ENCODE results near the gene TMEM186. TPM values are rescaled to one million over a fixed set of nuclear protein-coding genes. Genes with fewer than 3 reads are reported as not detected.

TMEM186 gene
- total and polyA plus RNA-seq, 2 of the 4 experiments (the other 2 are of a cell fraction): 5.7 to 6.8 TPM

GRCh38 chr16:8795091-8795490 lies 2.3 kb downstream of the TMEM186 start:
- Histone ChIP-seq H3K4me2 (ENCODE audit: low read depth, low read length) (no peak overlapping the region), H4K8ac (ENCODE audit: low read depth in 2 of 2, low read length in 2 of 2) (no peak overlapping the region), H4K91ac (ENCODE audit: insufficient read depth, low read depth, low read length) (no peak overlapping the region), H2BK120ac (ENCODE audit: low read depth, low read length) (no peak overlapping the region), H3K36me3 (ENCODE audit: control insufficient read depth, insufficient read depth, low read length) (peaks cover 3% of the 10 kb centered on the region), H3K4me1 (ENCODE audit: control insufficient read depth, insufficient read depth, low read length) (peaks cover 7% of the 10 kb centered on the region), H3K9me3 (ENCODE audit: control insufficient read depth, insufficient read depth, low read length) (no peaks in the 10 kb centered on the region), H3K14ac (replicated peaks; ENCODE audit: low read depth, low read length) (no peak overlapping the region), H2BK5ac (ENCODE audit: low read depth, low read length, poor library complexity, severe bottlenecking) (no peak overlapping the region), H2AK9ac (replicated peaks; ENCODE audit: low read depth, low read length, poor library complexity) (no peak overlapping the region), H3K79me1 (ENCODE audit: low read depth in 1 of 2, low read length in 2 of 2) (peaks cover 18 to 38% of the 10 kb centered on the region in 2 experiments), H4K5ac (ENCODE audit: low read depth, low read length) (no peak overlapping the region), H3K18ac (ENCODE audit: low read depth, low read length) (no peak overlapping the region), H2BK20ac (ENCODE audit: low read depth, low read length) (no peak overlapping the region), H3K9me1 (ENCODE audit: insufficient read depth, low read length) (peaks cover 8% of the 10 kb centered on the region), H4K20me1 (ENCODE audit: insufficient read depth, low read length) (peaks cover 11% of the 10 kb centered on the region), H3K9ac (ENCODE audit: low read depth, low read length) (no peak overlapping the region), H3K27me3 (ENCODE audit: control insufficient read depth, insufficient read depth, low read length) (no peaks in the 10 kb centered on the region), H2AK5ac (ENCODE audit: low read depth, low read length) (no peak overlapping the region), H3K4me3 (ENCODE audit: insufficient read depth, low read depth, low read length) (no peak overlapping the region), H3K56ac (ENCODE audit: extremely low read depth, insufficient read depth, low read length) (no peak overlapping the region), H3K27ac (ENCODE audit: insufficient read depth, low read length) (no peak overlapping the region), H2AFZ (replicated peaks; ENCODE audit: low read length, poor library complexity) (no peak overlapping the region), H3K4ac (ENCODE audit: low read depth, low read length) (no peak overlapping the region), H2BK15ac (ENCODE audit: low read depth, low read length) (no peak overlapping the region), H3K23ac (ENCODE audit: low read depth, low read length) (no peak overlapping the region)
- BruUV-seq (replicated peaks): no TSS peak
- in situ Hi-C loops (cut with MboI; ENCODE audit: low sequenced_read_pairs) (no loop called here), intact Hi-C loops (cut with micrococcal nuclease) (loop anchor here (5.0 kb wide), 1 partner anchor 72 kb away; the partner anchor contains the start of gene CARHSP1), dilution Hi-C loops (cut with HindIII; ENCODE audit: low sequenced_read_pairs, unreplicated experiment) (no loop called here)
- ATAC-seq (ENCODE audit: low read depth) (no peak), DNase-seq (no peak)
- 93% methylated on average over 2 of the region's 8 CpGs; no CpG with 5 or more reads in 1 of the 2 experiments for WGBS, 2 experiments (ENCODE audit: extremely low coverage in 2 of 2, insufficient read length in 1 of 2)
- ChIA-PET CTCF (no interaction called here), POLR2A (ENCODE audit: unreplicated experiment) (no interaction called here)
- TF ChIP-seq CTCF (conservative IDR thresholded peaks at IDR 0.05; ENCODE audit: low read depth, low read length) (no peak), BHLHE40 (IDR thresholded peaks at IDR 0.05; ENCODE audit: low read depth, low read length) (no peak), CHD1 (IDR thresholded peaks at IDR 0.05; ENCODE audit: low read depth, low read length) (no peak), ELK1 (IDR thresholded peaks at IDR 0.05; ENCODE audit: borderline replicate concordance, low read depth, low read length) (no peak), FOS (IDR thresholded peaks at IDR 0.05; ENCODE audit: low read depth, low read length) (no peak), RCOR1 (IDR thresholded peaks at IDR 0.05; ENCODE audit: insufficient replicate concordance, low read length) (no peak), MAZ (IDR thresholded peaks at IDR 0.05; ENCODE audit: borderline replicate concordance, low read depth, low read length) (no peak), CEBPB (IDR thresholded peaks at IDR 0.05; ENCODE audit: low read depth, low read length) (no peak), SMC3 (IDR thresholded peaks at IDR 0.05; ENCODE audit: low read depth, low read length) (no peak), POLR2A (IDR thresholded peaks at IDR 0.05; ENCODE audit: low read depth, low read length) (no peak)
